ENCODE measurements around the gene TRIM56.

- TF ChIP-seq POLR2AphosphoS5 (IDR thresholded peaks at IDR 0.05; ENCODE audit: borderline replicate concordance, low read depth, low read length) (no peak), EZH2 (IDR thresholded peaks at IDR 0.05) (no peak), FOXP2 (optimal IDR thresholded peaks at IDR 0.05; ENCODE audit: control extremely low read depth, extremely low read length, insufficient read depth) (no peak)
Measured at GRCh38 chr7:101118856-101119255, 33.6 kb downstream of the TRIM56 start.
